ENCODE results near the gene RAD9A.

RAD9A gene

DNA sequence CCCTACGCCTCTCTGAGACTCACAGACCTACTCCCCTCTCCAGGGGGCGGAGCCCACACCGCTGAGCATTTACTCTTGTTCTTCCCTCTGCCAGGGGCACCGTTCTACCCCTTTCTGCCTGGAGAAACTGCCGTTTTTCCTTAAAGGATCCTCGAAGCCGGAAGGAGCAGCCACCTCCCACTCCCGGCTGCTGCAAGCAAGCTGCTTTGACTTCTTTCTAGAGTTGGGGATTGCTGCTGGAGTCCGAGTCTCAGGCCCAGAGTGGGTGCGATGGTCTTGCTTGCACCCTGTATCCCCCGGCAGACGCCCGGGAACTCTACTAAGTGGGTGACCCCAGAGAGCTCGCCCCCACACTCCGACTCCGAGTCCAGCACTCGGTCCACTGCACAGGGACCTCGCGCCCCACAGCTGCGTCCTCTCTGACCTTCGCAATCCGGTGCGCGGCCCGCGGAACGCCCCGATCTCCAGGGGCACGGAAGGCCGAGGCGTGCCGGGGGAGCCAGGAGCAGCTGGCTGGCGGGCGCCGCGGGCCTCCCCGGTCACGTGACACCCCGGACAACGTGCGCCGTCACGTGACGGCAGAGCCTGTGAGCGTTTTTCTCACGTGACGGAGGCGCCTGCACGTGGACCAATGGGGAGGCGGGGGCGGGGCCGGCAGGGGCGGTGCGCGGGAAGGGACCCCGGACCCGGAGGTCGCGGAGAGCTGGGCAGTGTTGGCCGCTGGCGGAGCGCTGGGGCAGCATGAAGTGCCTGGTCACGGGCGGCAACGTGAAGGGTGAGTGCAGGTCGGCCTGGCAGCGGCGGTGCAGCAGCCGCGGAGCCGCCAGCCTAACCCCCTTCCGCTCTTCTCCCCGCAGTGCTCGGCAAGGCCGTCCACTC is at the start of gene RAD9A:
Gene RAD9A, plus strand, starts transcription at position 683 of the 879 bp plus-strand sequence. Its CDS starts 59 bp downstream, at position 742.
- Histone ChIP-seq H3K27me3 (peaks cover 4% of the 10 kb centered on the region), H3K9me3 (no peaks in the 10 kb centered on the region), H3K36me3 (peaks cover 19% of the 10 kb centered on the region), H3K4me3 (ENCODE audit: low read depth in 1 of 2, low read length in 1 of 2) (peak within 1 kb of the TSS; percentile 82 to 96), H3K27ac (peak within 1 kb of the TSS; percentile 80), H3K4me1 (ENCODE audit: control insufficient read depth in 1 of 2, insufficient read depth in 1 of 2, low read depth in 1 of 2, low read length in 1 of 2) (peaks cover 24 to 29% of the 10 kb centered on the region in 2 experiments)
- TF ChIP-seq, protein P1, sequence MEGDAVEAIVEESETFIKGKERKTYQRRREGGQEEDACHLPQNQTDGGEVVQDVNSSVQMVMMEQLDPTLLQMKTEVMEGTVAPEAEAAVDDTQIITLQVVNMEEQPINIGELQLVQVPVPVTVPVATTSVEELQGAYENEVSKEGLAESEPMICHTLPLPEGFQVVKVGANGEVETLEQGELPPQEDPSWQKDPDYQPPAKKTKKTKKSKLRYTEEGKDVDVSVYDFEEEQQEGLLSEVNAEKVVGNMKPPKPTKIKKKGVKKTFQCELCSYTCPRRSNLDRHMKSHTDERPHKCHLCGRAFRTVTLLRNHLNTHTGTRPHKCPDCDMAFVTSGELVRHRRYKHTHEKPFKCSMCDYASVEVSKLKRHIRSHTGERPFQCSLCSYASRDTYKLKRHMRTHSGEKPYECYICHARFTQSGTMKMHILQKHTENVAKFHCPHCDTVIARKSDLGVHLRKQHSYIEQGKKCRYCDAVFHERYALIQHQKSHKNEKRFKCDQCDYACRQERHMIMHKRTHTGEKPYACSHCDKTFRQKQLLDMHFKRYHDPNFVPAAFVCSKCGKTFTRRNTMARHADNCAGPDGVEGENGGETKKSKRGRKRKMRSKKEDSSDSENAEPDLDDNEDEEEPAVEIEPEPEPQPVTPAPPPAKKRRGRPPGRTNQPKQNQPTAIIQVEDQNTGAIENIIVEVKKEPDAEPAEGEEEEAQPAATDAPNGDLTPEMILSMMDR (IDR thresholded peaks at IDR 0.05): no peak

DNA sequence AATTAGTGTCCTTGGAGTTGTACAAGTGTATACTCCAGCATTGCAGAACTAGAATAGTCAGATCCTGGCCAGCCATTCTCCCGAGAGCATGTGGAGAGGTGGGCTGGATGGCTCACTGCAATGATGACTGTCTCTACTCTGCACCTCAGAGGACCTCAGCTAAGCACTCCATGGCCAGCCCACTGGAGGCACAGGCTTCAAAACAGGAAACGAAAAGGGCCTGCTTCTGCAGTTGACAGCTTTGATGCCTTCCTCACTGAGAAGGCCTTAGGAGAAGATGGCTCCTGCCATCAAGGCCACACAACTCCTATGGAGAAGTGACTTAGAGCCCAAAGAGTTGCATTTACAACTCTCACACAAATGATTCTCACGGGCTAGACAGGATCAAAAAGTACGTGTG is 47.5 kb upstream of the RAD9A start:
- no peaks in the 10 kb centered on the region for H3K36me3 ChIP-seq
- H3K9me3 ChIP-seq: no peaks in the 10 kb centered on the region
- TF ChIP-seq, protein P1 (IDR thresholded peaks at IDR 0.05): no peak
- H3K27me3 ChIP-seq: no peaks in the 10 kb centered on the region
- no peaks in the 10 kb centered on the region for H3K4me1 ChIP-seq (ENCODE audit: control insufficient read depth in 1 of 2, insufficient read depth in 1 of 2, low read depth in 1 of 2, low read length in 1 of 2)
- H3K27ac ChIP-seq: no peak overlapping the region
- H3K4me3 ChIP-seq (ENCODE audit: low read depth in 1 of 2, low read length in 1 of 2): no peak overlapping the region

DNA sequence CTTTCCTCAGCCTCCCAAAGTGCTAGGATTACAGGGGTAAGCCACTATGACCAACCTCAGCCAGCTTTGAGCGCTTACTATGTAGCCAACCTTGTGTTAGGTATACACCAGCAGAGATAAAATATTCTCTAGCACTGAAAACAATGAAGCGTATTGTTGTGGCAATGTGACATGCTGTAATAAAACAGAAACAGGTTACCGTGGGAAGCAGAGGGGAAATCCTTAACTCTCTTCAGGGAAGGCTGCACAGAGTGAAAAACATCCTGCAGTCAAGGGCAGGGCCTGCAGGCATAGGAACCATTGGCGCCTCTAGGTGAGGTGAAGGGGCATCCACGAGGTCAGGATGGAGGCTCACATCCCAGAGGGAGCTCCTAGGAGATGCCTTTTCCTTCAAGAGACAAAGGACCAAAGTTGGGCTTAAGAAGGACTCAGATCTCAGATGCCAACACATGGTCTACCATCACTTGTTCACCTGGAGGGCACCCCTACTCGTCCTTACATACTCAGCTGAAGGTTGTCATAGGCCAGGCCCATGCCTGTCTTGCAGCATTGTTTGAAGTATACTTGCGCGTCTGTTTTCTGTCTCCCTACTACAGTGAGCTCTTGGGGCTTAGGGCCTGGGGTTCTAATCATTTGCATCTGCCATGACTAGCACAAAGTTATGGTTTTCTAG is 46.4 kb upstream of the RAD9A start:
- no peaks in the 10 kb centered on the region for H3K9me3 ChIP-seq
- TF ChIP-seq, protein P1 (IDR thresholded peaks at IDR 0.05): no peak
- no peak overlapping the region for H3K4me3 ChIP-seq (ENCODE audit: low read depth in 1 of 2, low read length in 1 of 2)
- H3K27me3 ChIP-seq: no peaks in the 10 kb centered on the region
- no peaks in the 10 kb centered on the region for H3K36me3 ChIP-seq
- H3K4me1 ChIP-seq (ENCODE audit: control insufficient read depth in 1 of 2, insufficient read depth in 1 of 2, low read depth in 1 of 2, low read length in 1 of 2): no peaks in the 10 kb centered on the region
- H3K27ac ChIP-seq: no peak overlapping the region

DNA sequence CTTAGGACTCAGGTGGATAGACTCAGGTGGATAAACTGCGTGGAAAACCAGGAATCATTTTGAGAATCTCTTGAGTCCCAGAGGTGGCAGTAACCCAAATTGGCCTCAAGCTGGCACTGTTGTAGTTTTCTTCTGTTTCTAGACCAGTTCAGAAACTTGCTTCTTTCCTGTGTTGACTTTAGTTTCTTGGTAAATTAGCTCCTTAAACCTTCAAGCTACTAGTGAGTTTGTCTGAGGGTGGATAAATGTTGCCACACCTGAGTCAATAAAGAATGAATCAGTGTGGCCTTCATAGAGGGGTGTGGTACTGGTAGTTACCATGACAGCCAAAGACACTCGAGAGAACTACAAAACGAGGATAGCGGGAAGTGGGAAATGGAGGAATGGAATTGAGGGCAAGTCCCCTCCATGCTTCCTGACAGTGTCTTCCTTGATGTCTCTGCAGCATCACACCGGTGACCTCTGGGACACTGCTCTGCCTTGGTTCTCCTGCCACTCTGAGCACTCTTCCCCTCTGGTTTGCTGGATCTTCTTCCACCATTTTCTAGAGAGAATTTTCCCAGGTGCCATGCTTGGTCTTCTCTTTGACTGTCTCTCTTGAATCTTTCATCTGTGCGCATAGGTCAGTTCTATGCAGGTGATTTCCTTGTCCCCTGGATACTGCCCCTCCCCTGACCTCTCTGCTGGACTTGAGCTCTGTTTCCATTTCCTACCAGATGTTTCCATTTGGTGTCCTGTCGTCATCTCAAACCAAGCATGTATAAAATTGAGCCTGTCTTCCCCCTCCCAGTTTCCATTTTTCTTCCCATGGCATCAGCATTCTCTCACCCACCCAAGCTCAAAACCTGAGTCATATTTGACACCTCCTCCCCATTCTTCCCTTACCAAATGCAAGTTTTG is 45.6 kb upstream of the RAD9A start:
- TF ChIP-seq, protein P1 (IDR thresholded peaks at IDR 0.05): no peak
- H3K27ac ChIP-seq: no peak overlapping the region
- H3K4me1 ChIP-seq (ENCODE audit: control insufficient read depth in 1 of 2, insufficient read depth in 1 of 2, low read depth in 1 of 2, low read length in 1 of 2): peaks cover 3 to 5% of the 10 kb centered on the region in 2 experiments
- no peaks in the 10 kb centered on the region for H3K9me3 ChIP-seq
- peaks cover 4% of the 10 kb centered on the region for H3K36me3 ChIP-seq
- no peaks in the 10 kb centered on the region for H3K27me3 ChIP-seq
- no peak overlapping the region for H3K4me3 ChIP-seq (ENCODE audit: low read depth in 1 of 2, low read length in 1 of 2)

Measured in neutrophil (primary cell).